ENCODE measurements around the gene COL23A1.

The COL23A1 gene

GRCh38 chr5:178469975-178470759 is 120.0 kb downstream of the COL23A1 start:
- no peak for DNase-seq

GRCh38 chr5:178469011-178469974 is 120.9 kb downstream of the COL23A1 start:
- DNase-seq, result no peak

- no peak for DNase-seq
Measured at GRCh38 chr5:178468196-178468685, 122.0 kb downstream of the COL23A1 start.

GRCh38 chr5:178467568-178468195 is 122.5 kb downstream of the COL23A1 start:
- DNase-seq, result no peak

- no peak for DNase-seq
Measured at GRCh38 chr5:178467205-178467567, 123.0 kb downstream of the COL23A1 start.

GRCh38 chr5:178466342-178466741 is 123.9 kb downstream of the COL23A1 start:
- DNase-seq, result no peak

- no peak for DNase-seq
Measured at GRCh38 chr5:178465861-178466288, 124.3 kb downstream of the COL23A1 start.

- no peak for DNase-seq
Measured at GRCh38 chr5:178465228-178465860, 124.8 kb downstream of the COL23A1 start.

GRCh38 chr5:178464431-178465048 is 125.7 kb downstream of the COL23A1 start:
- no peak for DNase-seq

GRCh38 chr5:178463321-178464155 is 126.7 kb downstream of the COL23A1 start:
- no peak for DNase-seq

- DNase-seq, result no peak
Measured at GRCh38 chr5:178462816-178463215, 127.4 kb downstream of the COL23A1 start.

- no peak for DNase-seq
Measured at GRCh38 chr5:178462076-178462475, 128.1 kb downstream of the COL23A1 start.

GRCh38 chr5:178461004-178461730 is 129.0 kb downstream of the COL23A1 start:
- DNase-seq, result peak; percentile 50

GRCh38 chr5:178460598-178460997 is 129.6 kb downstream of the COL23A1 start:
- no peak for DNase-seq

GRCh38 chr5:178460174-178460573 is 130.0 kb downstream of the COL23A1 start:
- DNase-seq, result no peak

GRCh38 chr5:178458140-178458539 is 132.1 kb downstream of the COL23A1 start:
- DNase-seq, result no peak

GRCh38 chr5:178457471-178457870 is 132.7 kb downstream of the COL23A1 start:
- DNase-seq, result no peak

- DNase-seq, result no peak
Measured at GRCh38 chr5:178455480-178455835, 134.7 kb downstream of the COL23A1 start.

- DNase-seq, result no peak
Measured at GRCh38 chr5:178454821-178455479, 135.2 kb downstream of the COL23A1 start.

- DNase-seq, result no peak
Measured at GRCh38 chr5:178454303-178454702, 135.9 kb downstream of the COL23A1 start.

Measured in CD4-positive, alpha-beta T cell treated with Interleukin-17A for 4 hours (primary cell).